DMS79 treated with DMSO at 0.1 percent for 48 hours (cell line): ENCODE measurements around the gene TET3.
A peak's percentile ranks its signal among the peaks of the same experiment; 100 is the strongest.

Experiments used
- DNase-seq: peaks from one replicate; lab custom pipeline; 2025; lab: John Stamatoyannopoulos, UW

The TET3 gene

DNA sequence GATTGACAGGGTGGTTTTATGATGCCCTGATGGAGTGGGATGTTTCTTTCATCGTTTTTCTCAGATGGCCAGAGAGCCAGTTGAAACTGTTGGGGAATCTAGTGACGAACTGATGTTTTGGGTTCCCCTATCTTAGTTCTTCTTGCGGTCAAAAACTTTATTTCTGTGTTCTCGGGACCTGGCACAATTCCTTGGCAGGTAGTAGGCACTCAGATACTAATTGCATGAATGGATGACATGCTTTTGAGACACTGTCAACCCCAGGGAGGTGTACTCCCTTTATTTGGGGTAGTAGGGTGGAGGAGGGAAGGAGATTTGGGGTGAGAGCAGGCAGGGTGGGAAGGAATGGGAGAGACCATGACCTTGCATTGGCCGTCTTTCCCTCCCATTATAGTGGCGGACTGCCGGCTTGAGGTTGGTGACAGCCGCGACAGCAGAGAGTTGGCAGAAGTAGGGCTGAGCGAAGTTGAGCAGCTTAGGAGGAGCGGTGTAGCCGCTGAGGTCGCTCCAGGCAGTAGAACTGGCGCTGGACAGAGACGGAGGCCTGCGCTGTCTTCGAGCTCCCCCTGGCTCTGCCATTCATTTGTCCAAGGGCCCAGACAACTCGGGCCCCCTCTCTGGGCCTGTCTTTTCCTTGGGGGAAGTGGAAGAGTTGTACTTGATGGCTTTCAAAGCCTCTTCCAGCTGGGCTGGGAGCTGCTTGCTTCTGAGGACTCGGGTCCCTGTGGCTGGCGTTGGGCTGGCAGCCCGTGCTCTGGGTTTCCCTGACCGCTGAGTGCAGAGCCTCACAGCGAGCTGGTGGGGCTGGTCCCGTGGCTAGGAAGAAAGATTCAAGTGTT is 2.6 kb downstream of the TET3 start:
- no peak for DNase-seq

DNA sequence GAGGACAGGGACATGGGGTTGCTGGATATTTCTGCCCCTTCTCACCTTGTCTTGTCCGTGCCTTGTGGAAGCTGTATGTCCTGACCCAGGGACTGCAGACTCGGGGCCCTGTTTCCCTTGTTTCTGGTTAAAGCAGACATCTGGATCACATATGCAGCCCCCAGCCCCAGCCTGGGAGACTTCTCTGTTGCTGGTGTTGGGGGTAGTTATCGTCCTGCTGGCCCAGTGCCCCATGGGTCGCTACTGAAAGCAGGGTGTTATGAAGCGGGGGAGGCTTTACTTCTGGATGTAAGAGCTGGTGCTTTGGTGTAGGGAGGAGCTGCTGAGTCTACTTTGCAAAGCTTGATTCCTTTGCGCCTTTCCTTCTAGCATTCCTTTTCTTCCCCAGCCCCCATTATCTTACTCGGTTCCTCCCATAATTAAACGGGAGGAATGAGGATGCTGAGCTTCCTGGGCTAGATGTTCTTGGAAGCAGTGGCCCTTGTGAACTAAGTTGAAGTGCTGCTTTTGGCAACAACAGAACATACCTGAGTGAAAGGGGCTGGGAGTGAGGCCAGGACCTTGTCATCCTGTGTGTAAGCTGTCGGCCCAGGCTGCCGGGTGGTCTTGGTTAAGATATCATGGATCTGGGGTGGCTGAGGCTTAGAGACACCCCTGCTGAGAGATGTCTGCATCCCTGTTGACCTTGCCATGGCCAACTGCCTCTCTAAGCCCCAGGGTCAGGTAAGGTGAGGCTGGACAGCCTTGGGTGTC is 3.4 kb downstream of the TET3 start:
- no peak for DNase-seq

DNA sequence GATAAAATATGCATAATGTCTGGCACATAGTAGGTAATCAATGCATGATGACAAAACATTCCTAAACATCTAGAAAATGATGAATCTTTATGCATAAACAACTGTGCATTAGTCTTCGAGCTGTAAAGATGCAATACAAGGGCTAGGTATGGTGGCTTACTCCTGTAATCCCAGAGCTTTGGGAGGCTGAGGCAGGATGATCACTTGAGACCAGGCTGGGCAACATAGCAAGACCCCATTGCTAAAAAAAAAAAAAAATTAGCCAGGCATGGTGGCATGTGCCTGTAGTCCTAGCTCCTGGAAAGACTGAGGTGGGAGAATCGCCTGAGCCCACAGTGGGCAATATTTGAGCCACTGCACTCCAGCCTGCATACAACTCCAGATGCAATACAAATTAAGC is 5.3 kb downstream of the TET3 start:
- DNase-seq = no peak

DNA sequence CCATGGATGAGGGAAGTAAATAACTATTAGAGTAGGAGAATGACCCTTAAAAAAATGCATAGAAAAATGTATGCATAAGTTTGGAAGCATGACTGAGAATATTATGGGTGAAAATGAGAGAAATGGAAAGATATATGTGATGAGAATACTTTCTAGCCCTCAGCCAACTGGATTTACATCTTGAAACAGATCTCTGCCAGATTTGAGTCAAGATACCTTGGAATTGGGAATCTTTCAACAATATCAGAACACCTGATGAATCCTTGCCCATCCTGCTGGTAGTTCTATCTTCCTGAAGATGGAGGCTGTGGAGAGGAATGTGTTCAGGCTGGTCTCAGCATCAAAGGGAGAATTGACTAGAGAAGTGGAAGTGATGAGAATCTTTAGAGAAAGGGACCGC is 5.8 kb downstream of the TET3 start:
- no peak for DNase-seq

DNA sequence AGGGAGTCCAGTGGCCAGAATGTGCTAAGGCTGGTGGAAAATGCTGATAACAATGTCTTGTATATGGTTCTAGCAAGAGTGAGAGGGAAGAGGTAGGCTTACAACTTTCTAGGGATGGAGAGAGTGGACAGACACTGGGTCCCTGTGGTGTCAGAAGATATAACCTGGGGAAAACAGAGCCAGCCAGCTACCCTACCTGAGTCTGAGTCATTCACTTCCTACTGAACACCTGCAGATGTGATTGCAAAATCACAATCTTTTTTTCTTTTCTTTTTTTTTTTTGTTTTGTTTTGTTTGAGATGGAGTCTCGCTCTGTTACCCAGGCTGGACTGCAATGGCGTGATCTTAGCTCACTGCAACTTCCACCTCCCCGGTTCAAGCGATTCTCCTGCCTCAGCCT is 7.3 kb downstream of the TET3 start:
- DNase-seq = no peak

DNA sequence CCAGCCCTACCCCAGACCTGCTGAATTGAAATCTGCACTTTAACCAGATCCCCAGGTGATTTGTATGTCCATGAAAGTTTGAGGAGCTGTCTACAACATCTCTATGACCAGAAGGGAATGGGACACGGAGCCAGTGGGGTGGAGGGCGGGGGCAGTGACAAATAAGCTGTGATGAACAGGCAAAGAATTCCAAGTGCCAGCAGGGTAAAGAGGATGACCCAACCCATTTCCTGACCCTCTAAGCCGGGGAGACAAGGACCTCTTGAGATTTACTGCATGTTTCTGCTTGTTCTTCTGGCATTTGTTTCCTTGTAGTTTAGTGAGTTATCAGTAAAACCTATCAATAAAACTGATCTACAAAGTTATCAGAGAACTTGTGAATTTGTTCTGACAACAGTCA is 8.7 kb downstream of the TET3 start:
- no peak for DNase-seq

DNA sequence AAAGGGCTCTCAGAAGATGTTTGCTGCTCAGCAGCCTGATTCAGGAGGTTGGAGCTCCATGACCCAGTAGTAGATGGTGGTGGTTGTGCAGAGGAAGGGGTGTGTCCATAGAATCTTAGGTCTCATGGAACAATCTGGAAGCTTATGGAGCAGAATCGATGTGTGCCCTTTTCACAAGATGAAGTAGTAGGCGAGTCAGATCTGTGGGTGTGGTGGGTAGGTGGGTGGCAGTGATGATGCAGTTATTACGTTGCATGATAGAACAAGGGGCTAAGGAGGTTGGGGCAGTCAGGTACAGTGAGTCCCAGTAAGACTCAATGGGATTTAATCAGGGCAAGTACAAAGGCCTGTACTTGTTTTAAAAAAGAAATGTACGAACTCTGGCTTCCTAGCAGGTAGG is 9.1 kb downstream of the TET3 start:
- no peak for DNase-seq

DNA sequence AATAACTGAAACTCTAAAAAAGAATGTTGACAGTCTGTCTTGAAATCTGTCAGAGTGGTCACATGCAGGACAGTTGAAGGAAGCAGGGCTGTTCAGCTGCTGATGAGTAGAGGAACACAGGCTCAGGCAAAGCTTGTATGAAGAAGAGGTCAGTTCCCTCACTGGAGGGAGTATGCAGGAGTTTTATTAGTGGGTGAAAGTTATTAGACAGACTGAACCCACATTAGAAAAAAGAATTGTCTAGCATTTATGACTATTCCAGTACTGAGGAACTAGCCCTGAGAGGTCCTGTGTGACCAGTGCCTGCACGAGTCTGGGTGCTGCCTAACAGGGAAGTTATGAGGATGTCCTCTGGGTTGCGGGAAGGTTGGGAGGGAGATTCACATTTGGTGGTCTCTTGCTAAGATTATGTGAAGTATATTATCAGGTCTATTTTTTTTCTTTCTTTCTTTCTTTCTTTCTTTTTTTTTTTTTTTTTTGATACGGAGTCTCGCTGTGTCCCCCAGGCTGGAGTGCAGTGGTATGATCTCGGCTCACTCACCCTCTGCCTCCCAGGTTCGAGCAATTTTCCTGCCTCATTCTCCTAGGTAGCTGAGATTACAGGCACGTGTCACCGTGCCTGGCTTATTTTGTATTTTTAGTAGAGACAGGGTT is 9.6 kb downstream of the TET3 start:
- DNase-seq = no peak

DNA sequence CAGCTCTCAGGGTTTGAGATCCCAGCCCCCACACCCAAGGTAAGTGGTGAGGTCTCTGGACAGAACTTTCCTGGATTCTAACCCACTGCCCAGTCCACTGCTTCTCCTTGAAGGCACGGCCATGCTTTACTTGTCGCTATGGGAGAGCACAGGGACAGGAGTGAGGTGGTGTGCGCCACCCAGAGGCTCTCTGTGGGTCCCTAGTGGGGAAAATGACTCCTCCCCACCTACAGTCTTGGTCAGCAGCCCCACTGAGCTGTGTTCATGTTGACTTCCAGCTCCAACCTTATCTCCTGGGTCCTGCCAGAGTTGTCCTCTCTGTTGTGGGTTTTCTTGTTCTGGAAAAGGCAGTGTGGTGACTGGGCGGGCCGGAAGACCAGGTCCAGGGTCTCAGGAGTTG is 11.1 kb downstream of the TET3 start:
- DNase-seq = no peak

DNA sequence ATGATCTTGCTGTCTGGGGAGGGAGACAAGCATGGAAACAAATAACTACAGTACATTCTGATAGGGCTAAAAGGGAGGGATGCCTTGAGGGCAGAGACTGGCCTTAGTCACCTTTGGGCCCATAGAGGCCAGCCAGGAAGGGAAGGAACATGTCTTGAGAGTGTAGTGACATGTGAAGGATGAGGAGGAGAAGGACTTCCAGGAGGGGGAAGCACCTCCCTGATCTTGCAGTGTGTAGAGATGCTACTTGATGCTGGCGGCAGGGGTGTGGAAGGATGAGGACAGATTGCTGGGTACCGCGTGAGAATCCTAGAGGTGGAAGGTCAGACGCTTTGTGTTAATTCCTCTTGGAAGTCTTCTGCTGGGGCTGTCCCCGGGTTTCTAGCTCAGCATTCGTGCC is 13.1 kb downstream of the TET3 start:
- no peak for DNase-seq

DNA sequence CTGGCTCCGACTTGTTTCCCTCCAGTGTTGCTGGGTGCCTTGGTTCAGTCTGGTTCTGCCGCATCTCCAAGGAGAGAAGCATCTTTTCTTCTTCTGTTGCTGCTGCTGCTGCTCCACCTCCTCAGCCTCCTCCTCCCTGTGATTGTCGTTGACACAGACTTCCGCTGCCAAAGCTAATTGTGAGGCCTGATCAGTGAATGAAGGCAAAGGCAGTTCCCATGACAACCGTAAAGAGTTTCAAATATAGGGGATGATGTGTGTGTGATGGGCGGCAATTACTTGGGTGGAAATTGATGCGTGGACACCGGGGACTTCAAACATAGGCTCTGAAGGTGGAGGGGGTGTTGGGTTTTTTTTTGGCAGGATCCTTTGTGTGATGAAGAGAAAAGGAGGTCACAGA is 13.7 kb downstream of the TET3 start:
- no peak for DNase-seq

DNA sequence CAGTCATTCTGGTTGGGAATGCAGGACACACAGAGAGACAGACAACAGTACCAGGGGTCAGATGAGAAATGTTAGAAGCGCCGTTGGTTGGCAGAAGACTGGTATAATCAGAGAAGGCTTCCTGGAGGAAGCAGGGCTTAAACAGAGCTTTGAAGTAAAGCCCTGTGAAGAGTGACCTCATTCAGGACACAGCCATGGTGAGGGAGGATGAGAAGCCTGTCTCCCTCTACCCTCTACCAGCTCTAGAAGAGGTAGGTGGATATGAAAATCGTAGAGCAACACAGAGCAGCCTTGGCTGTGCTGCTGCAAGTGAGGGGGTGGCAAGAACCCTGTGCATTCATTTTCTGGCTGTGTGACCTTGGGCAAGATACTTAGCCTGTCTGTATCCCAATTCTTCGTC is 14.2 kb downstream of the TET3 start:
- no peak for DNase-seq

DNA sequence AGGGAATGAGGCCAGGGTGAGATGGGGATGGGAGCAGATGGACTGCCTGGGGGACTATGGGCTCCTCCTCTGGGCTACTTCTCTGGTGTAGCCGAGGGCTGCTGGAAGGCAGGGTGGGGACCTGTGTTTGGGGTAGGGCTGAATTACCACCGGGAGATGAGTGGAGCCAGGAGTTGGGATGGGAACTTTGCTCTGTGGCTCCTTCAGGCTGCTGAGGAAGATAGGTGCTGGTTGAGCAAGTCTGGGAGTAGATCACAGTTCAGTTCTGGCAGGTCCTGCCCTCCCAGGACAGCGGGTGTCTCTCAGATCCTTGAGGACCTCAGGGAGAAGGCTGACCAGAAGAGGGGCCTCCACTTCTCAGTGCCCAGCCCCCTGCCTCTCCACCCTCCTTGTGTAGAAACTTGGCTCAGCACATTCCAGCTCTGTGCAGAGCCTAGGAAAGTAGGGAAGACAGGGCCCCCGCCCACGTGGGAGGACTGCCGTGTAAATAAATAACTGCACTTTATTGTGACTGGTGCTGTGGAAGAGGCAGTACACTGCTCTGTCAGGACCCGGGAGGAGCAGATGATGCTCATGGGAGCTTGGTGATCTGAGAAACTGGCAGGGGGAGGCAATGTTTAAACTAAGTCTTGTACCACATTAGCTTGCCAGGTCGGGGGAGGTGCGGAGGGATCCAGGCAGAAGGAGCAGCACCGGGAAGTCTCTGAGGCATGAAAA is 15.3 kb downstream of the TET3 start:
- DNase-seq = no peak

DNA sequence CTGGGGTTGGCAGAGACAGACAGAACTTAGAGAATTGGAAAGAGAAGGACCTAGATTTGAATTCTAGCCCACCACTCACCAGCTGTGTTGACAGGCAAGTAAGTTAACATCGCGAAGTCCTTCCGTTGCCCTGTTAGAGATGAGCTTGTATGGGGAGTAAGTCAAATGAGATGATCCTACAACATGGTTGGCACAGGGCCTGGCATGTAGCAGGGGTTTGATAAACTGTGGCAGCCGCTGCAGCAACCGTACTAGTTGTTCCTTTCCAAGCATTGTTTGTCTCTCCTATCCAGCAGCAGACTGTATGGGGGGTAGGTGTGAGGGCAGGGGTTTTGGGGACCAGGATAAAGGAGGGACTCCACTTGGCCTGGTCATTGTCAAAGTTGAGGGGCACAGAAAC is 16.0 kb downstream of the TET3 start:
- DNase-seq = no peak

DNA sequence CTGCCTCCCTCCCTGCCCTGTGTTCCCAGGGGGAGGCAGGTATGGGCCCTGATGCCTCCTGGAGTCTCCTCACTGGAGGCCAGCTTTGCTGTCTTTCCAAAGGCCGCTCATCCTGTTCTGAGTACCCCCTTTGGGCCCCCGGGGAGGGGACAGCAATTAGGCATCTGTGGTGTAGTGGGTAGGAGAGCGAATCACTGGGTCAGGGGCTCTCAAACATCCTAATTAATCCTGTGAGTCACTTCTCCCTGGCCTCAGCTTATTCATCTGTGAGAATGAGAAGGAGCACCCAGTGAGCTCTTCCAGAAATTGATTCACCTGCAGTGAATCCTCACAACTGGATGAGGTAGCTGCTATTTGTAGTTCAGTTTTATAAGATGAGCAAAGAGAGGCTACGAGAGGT is 16.4 kb downstream of the TET3 start:
- DNase-seq = no peak

DNA sequence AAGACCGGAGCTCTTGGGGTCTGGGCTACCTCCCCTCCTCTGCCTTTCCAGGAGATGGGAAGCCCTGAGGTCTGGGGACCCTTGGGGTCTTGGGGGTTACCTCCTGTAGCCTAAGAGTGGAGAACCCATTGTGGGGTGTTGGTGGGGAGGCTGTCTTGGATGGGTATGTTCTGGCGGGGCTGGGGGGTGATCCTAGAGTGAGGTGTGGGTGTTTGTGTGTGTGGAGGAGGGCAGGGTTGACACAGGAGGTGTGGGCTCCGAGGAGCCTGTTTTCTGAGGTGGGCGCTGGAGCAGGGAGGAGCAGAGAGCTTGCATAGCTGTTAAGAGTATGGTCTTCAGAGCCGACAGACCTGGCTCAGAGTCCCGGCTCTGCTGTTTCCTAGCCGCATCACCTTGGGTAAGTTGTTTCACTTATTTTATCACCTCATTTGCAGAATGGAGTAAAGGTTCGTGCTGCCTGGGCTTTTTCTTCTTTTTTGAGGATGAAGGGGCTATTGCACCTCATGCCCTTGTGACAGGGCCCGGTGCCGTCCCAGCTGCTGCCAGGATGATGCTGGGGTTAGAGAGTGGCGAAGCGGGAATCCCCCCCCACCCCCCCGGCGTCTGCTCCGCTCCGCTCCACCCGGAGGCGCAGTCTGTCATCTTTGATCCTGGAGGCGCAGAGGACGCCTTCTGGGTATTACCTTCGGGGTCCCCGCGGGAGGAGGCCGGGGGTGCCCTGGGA is 17.2 kb downstream of the TET3 start:
- DNase-seq = no peak

DNA sequence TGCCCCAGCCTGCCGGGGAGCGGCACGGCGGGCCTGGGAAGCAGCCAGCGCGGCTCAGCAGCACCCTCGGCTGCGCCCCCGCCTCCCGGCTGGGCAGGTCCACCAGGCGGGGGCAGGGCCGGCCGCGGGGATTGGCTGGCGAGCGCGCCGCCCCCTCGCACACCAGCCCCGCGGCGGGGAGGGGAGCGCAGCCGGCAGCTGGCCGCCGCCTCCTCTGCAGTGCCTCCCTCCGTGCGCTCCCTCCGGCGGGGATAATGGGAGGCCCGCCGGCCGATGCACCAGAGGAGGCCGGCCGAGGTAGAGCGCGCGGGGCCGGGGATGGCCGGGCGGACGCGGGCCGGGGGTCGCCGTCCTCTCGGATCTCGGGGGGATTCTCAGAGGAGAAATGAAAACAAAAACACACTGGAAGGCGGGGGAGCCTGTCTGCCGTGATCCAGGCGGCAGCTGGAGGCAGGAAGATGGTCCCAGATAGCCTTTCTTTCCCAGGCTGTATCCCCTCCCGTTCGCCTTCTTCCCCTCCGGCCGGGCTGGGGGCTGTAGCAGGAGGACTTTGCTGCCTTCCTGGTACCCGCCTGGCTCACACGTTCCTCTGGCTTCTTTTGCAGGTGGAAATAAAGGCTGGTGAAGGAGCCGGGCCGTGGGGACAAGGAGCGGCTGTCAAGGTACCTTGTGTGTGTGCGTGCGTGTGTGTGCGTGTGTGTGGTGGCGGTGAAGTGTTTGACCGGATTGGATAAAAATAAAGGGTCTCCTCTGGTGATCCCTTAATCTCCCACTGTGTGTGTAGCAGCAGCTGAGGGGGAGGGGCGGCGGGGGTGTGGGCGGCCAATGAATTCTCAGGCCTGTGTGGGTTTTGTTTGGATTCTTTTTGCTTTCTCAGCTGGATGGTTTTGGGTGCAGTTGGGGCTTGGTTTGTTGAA is 18.1 kb downstream of the TET3 start:
- peak; percentile 73 for DNase-seq

DNA sequence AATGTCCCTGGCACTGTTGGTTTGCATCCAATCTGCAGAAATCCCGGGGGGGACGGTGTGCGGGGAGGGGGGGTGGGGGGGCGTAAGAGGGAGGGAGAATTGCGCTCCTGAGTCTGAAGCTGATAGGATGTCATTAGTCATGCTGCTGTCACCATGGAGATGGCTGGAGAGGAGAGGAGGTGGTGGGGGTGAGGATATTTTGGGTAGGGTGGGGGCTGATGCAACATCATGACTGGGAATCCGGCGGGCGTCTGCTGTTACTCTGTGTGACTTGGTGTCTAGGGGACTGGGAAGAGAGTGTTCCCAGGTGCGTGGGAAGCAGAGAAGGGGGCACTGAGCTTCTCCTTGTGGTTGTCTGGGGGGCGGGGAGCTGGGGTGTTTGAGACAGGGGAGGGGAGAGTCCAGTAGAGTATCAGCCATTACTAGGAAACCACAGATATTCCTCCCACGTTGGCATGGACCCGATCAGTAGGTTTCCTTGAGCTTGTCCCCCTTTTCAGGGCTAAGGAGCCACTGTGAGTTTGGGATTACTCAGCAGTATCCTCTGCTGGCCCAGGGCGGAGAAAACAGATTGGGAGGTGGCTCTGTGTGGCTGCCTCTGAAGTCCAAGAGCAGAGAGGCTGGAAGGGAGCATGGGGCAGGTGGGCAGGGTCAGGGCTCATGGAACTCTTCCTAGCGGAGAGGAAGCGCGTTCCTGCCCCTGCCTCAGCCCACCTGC is 18.9 kb downstream of the TET3 start:
- no peak for DNase-seq

DNA sequence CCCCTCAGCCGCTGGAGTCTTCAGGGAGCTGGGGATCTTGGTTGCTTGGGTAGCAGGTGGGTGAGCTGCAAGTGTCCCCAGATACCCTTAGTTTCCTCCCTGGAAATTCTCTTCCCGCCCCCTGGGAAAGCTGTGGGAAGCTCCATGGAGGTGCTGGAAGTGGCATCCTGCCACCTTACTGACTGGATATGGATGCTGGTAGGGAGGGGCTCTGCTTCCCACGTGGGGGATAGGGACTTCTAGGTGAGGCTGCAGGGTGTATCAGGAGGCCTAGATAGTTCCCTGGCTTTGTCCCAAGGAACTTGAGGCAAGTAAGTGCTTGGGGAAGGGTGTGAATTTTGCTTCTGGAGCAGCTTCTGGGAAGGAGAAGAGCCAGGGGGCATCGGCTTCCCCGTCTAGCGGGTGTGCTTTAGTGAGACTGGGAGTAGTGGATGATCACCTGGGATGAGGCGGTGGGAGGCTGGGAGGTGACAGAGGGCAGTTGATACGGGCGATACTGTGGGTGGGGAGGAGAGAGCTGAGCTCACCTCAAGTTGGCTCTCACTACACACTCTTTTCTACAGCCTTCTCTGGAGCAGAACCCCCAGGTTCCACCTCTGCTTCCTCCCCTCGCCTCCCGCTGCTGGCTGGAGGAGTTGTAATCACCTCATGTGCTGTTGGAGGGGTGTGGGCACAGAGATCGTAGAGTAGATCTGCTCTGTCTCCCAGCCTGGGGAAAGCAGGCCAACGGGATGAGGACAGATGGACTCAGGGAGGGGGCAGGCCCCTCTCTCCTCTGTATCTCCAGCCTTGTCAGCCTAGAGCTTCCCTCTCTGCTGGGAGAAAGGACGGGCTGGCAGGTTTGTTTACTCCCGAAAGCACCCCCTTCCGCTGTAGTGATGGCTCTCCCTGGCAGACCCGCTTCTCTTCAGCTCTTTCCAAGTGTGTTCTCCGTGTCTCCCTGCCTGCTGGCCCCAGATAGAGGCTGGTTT is 19.8 kb downstream of the TET3 start:
- no peak for DNase-seq
